Breast epithelium (tissue), 3 donors: ENCODE results near the gene TGFA.

Source experiments
- POLR2A ChIP-seq: fragments of 450-650 bp; IDR thresholded peaks from one replicate; pipeline ENCODE4 v1.6.1; 2016; ENCODE audit warnings: antibody characterized with exemption, mild to moderate bottlenecking, moderate library complexity
- POLR2AphosphoS5 ChIP-seq, 3 donors: sonication (generic); formaldehyde crosslinking; IDR thresholded peaks; one replicate each; pipeline ENCODE4 v1.6.1; 2017; ENCODE audit warnings: antibody characterized with exemption in 3 of 3
- TF ChIP-seq, protein P1 (sequence below), 3 donors: fragments of 450-650 bp; IDR thresholded peaks; one replicate each; pipeline ENCODE4 v1.5.1; 2016 to 2017; ENCODE audit warnings: antibody characterized with exemption in 3 of 3, mild to moderate bottlenecking in 3 of 3, moderate library complexity in 3 of 3

DNA sequence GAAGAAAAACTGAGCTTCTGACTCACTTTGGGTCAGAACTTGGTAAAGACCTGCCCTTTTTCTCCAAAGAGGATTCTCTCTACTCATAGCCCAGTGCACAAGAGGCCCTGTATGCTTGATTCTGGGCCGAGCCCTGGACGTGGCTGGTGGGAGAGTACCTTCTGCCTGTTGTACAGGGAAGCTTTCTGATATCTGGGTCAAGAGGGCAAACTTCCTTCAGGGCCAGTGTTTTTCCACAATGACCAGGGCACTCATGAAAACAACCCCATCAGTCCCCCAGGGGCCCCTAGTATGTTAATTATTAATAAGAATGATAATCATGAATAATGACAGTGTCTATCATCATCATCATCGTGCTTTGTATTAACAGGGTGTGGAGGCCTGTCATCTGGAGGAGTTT lies 90.0 kb downstream of the TGFA start:
- TF ChIP-seq, protein P1, sequence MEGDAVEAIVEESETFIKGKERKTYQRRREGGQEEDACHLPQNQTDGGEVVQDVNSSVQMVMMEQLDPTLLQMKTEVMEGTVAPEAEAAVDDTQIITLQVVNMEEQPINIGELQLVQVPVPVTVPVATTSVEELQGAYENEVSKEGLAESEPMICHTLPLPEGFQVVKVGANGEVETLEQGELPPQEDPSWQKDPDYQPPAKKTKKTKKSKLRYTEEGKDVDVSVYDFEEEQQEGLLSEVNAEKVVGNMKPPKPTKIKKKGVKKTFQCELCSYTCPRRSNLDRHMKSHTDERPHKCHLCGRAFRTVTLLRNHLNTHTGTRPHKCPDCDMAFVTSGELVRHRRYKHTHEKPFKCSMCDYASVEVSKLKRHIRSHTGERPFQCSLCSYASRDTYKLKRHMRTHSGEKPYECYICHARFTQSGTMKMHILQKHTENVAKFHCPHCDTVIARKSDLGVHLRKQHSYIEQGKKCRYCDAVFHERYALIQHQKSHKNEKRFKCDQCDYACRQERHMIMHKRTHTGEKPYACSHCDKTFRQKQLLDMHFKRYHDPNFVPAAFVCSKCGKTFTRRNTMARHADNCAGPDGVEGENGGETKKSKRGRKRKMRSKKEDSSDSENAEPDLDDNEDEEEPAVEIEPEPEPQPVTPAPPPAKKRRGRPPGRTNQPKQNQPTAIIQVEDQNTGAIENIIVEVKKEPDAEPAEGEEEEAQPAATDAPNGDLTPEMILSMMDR (IDR thresholded peaks at IDR 0.05), result no peak
- TF ChIP-seq POLR2AphosphoS5 (IDR thresholded peaks at IDR 0.05) (no peak), POLR2A (no peak)
